Natural killer cell (primary cell): ENCODE measurements around the gene EFCAB5. TPM values are rescaled to one million over a fixed set of nuclear protein-coding genes. Genes with fewer than 3 reads are reported as not detected.

ENCODE experiments used
- ATAC-seq, 3 donors: fragments of 150-1000 bp in 2 of 3; fragments of 200-7000 bp in 1 of 3; cut with Tn5 transposase; 1 replicate in 1 of 3; 2 replicates in 2 of 3; pipeline ENCODE4 v1.10.0; 2021; ENCODE audit warnings: mild to moderate bottlenecking in 2 of 3, moderate library complexity in 2 of 3
- DNase-seq, 2 donors: peaks; one replicate each; pipeline versions ENCODE4 v3.0.0 to v3.0.0-alpha.2; 2013 to 2021; ENCODE audit warnings: mixed read lengths in 1 of 2
- H3K27ac ChIP-seq: one replicate; pipeline ENCODE4 v1.5.1; 2013; ENCODE audit warnings: mild to moderate bottlenecking, low read length
- H3K27me3 ChIP-seq: one replicate; pipeline ENCODE4 v1.6.1; 2013; ENCODE audit warnings: low read length; ENCODE audit not compliant: control insufficient read depth, insufficient read depth
- H3K36me3 ChIP-seq: one replicate; pipeline ENCODE4 v1.6.1; 2013; ENCODE audit warnings: low read length; ENCODE audit not compliant: control insufficient read depth, insufficient read depth
- H3K4me1 ChIP-seq: one replicate; pipeline ENCODE4 v1.6.1; 2013; ENCODE audit warnings: low read length; ENCODE audit not compliant: control insufficient read depth, insufficient read depth
- H3K4me3 ChIP-seq: one replicate; pipeline ENCODE4 v1.5.1; 2013; ENCODE audit warnings: low read length
- H3K9me3 ChIP-seq: one replicate; pipeline ENCODE4 v1.6.1; 2013; ENCODE audit warnings: low read length; ENCODE audit not compliant: control insufficient read depth, insufficient read depth
- H3K27ac Mint-ChIP-seq, 2 donors: one replicate each; pipeline ENCODE4 v1.8.0; 2022; ENCODE audit warnings: mild to moderate bottlenecking in 2 of 2, mixed read lengths in 2 of 2, moderate library complexity in 1 of 2
- H3K27me3 Mint-ChIP-seq, 2 donors: one replicate each; pipeline ENCODE4 v1.8.0; 2022; ENCODE audit warnings: low read depth in 2 of 2, mixed read lengths in 2 of 2
- H3K36me3 Mint-ChIP-seq: one replicate; pipeline ENCODE4 v1.8.0; 2022; ENCODE audit warnings: mixed read lengths
- H3K4me1 Mint-ChIP-seq, 2 donors: one replicate each; pipeline ENCODE4 v1.8.0; 2022; ENCODE audit warnings: mixed read lengths in 2 of 2
- H3K4me3 Mint-ChIP-seq: one replicate; pipeline ENCODE4 v1.8.0; 2022; ENCODE audit warnings: mild to moderate bottlenecking, moderate library complexity, mixed read lengths
- H3K9me3 Mint-ChIP-seq, 2 donors: one replicate each; pipeline ENCODE4 v1.8.0; 2022; ENCODE audit warnings: mixed read lengths in 2 of 2
- CTCF ChIP-seq: fragments of 200-600 bp; IDR thresholded peaks from one replicate; pipeline ENCODE4 v1.8.0; 2022; ENCODE audit warnings: antibody characterized with exemption
- WGBS: methylation state at CpG from one replicate; pipeline ENCODE4 v1.1.7; 2013; ENCODE audit warnings: missing lambda C conversion rate; ENCODE audit not compliant: insufficient coverage; 5-methylcytosine and 5-hydroxymethylcytosine counted together
- intact Hi-C: fragments of 100-400 bp; cut with micrococcal nuclease; formaldehyde crosslinking; loops from one replicate; pipeline ENCODE4 v1.14.2; 2022
- total RNA-seq, 4 donors: library from RNA; stranded (reverse); fragments of 120-200 nt in 1 of 4; gene quantifications; one replicate each; pipeline versions ENCODE4 v1.2.3 to v1.2.4, GENCODE V29; 2013 to 2022

EFCAB5 gene
- total RNA-seq, 3 donors from 2014 or later (not counting 1 experiment from before 2014, with no cell fraction given): 0.56 to 1.9 (median 0.58) TPM

GRCh38 chr17:30074254-30074653, 132.8 kb downstream of the EFCAB5 start:
- Histone ChIP-seq H3K4me1 (no peaks in the 10 kb centered on the region), H3K27me3 (no peaks in the 10 kb centered on the region), H3K4me3 (no peak overlapping the region), H3K9me3 (no peaks in the 10 kb centered on the region), H3K27ac (no peak overlapping the region), H3K36me3 (no peaks in the 10 kb centered on the region)
- no peak for TF ChIP-seq CTCF
- no peaks in the 10 kb centered on the region for H3K9me3 Mint-ChIP-seq
- no peak overlapping the region for H3K4me3 Mint-ChIP-seq
- 95% methylated on average over 1 of the region's 2 CpGs for WGBS
- no peaks in the 10 kb centered on the region for H3K4me1 Mint-ChIP-seq
- intact Hi-C loops: no loop called here
- ATAC-seq (no peak), DNase-seq (no peak)
- H3K27ac Mint-ChIP-seq: no peak overlapping the region
- peaks cover 22 to 46% of the 10 kb centered on the region in 2 donors for H3K27me3 Mint-ChIP-seq
- H3K36me3 Mint-ChIP-seq: no peaks in the 10 kb centered on the region

- Mint-ChIP-seq H3K9me3 (no peaks in the 10 kb centered on the region), H3K4me3 (no peak overlapping the region), H3K27ac (no peak overlapping the region), H3K27me3 (peaks cover 22 to 44% of the 10 kb centered on the region in 2 donors), H3K4me1 (no peaks in the 10 kb centered on the region), H3K36me3 (no peaks in the 10 kb centered on the region)
- WGBS: 89% methylated on average over 1 of the region's 2 CpGs
- no peaks in the 10 kb centered on the region for H3K27me3 ChIP-seq
- no peaks in the 10 kb centered on the region for H3K36me3 ChIP-seq
- H3K27ac ChIP-seq: no peak overlapping the region
- H3K4me1 ChIP-seq: no peaks in the 10 kb centered on the region
- intact Hi-C loops: no loop called here
- H3K9me3 ChIP-seq: no peaks in the 10 kb centered on the region
- no peak for TF ChIP-seq CTCF
- ATAC-seq (no peak), DNase-seq (no peak)
- no peak overlapping the region for H3K4me3 ChIP-seq
These were observed 133.3 kb downstream of the EFCAB5 start for GRCh38 chr17:30074730-30075129.

- Histone ChIP-seq H3K27me3 (no peaks in the 10 kb centered on the region), H3K4me3 (no peak overlapping the region), H3K27ac (no peak overlapping the region), H3K9me3 (no peaks in the 10 kb centered on the region), H3K4me1 (no peaks in the 10 kb centered on the region), H3K36me3 (no peaks in the 10 kb centered on the region)
- Mint-ChIP-seq H3K4me3 (no peak overlapping the region), H3K9me3 (no peaks in the 10 kb centered on the region), H3K27ac (no peak overlapping the region), H3K36me3 (no peaks in the 10 kb centered on the region), H3K4me1 (no peaks in the 10 kb centered on the region), H3K27me3 (peaks cover 24 to 25% of the 10 kb centered on the region in 2 donors)
- DNase-seq (no peak), ATAC-seq (no peak)
- TF ChIP-seq CTCF: no peak
- WGBS: 91% methylated on average over 3 of the region's 5 CpGs
- intact Hi-C loops: no loop called here
These were observed 141.3 kb downstream of the EFCAB5 start for GRCh38 chr17:30082773-30083172.

- intact Hi-C loops: no loop called here
- Mint-ChIP-seq H3K4me1 (no peaks in the 10 kb centered on the region), H3K27ac (no peak overlapping the region), H3K27me3 (peaks cover 20 to 21% of the 10 kb centered on the region in 2 donors), H3K9me3 (no peaks in the 10 kb centered on the region), H3K4me3 (no peak overlapping the region), H3K36me3 (no peaks in the 10 kb centered on the region)
- TF ChIP-seq CTCF: no peak
- Histone ChIP-seq H3K27me3 (no peaks in the 10 kb centered on the region), H3K9me3 (no peaks in the 10 kb centered on the region), H3K36me3 (no peaks in the 10 kb centered on the region), H3K27ac (no peak overlapping the region), H3K4me3 (no peak overlapping the region), H3K4me1 (no peaks in the 10 kb centered on the region)
- 77% methylated on average over 6 of the region's 6 CpGs for WGBS
- ATAC-seq (no peak), DNase-seq (no peak)
These were observed 143.4 kb downstream of the EFCAB5 start for GRCh38 chr17:30084788-30085187.
